CD4-positive, alpha-beta T cell (primary cell): ENCODE measurements around the gene GCN1. TPM values are rescaled to one million over a fixed set of nuclear protein-coding genes. Genes with fewer than 3 reads are reported as not detected.

Experiments
- ATAC-seq: fragments of 200-7000 bp; cut with Tn5 transposase; one replicate; pipeline ENCODE4 v1.10.0; 2022; ENCODE audit warnings: mild to moderate bottlenecking; ENCODE audit not compliant: poor library complexity
- CTCF ChIA-PET: fragments of 350-600 bp; sonication (Branson Sonifier 250); formaldehyde crosslinking; loops from one replicate; lab custom pipeline; 2021; ENCODE audit warnings: antibody characterized with exemption, inconsistent platforms; lab: Charles Lee
- POLR2A ChIA-PET: fragments of 350-600 bp; sonication (Branson Sonifier 250); formaldehyde crosslinking; loops from one replicate; lab custom pipeline; 2021; ENCODE audit warnings: antibody characterized with exemption, inconsistent platforms; lab: Charles Lee
- DNase-seq, 14 experiments: peaks; one replicate each; pipeline ENCODE4 v3.0.0-alpha.2; 2013 to 2020; ENCODE audit warnings: mixed read lengths in 2 of 14
- H3K27ac ChIP-seq, 2 donors: one replicate each; pipeline versions ENCODE4 v1.5.1 to v1.7.0; 2013; ENCODE audit warnings: low read length in 2 of 2, low read depth in 1 of 2, mild to moderate bottlenecking in 1 of 2
- H3K27me3 ChIP-seq, 2 experiments: 1 replicate in 1 of 2; 2 replicates in 1 of 2; pipeline versions ENCODE4 v1.6.1 to v1.7.0; 2013; ENCODE audit warnings: low read length in 2 of 2, control low read depth in 1 of 2, mild to moderate bottlenecking in 1 of 2, moderate library complexity in 1 of 2; ENCODE audit not compliant: insufficient read depth in 2 of 2, control insufficient read depth in 1 of 2
- H3K36me3 ChIP-seq: one replicate; pipeline ENCODE4 v1.6.1; 2013; ENCODE audit warnings: low read length, control low read depth; ENCODE audit not compliant: insufficient read depth
- H3K4me1 ChIP-seq: one replicate; pipeline ENCODE4 v1.6.1; 2013; ENCODE audit warnings: low read length, control low read depth; ENCODE audit not compliant: insufficient read depth
- H3K4me3 ChIP-seq: one replicate; pipeline ENCODE4 v1.5.1; 2013; ENCODE audit warnings: mild to moderate bottlenecking, low read length, moderate library complexity
- H3K9me3 ChIP-seq, 2 experiments: 1 replicate in 1 of 2; 2 replicates in 1 of 2; pipeline versions ENCODE4 v1.6.1 to v1.7.0; 2013; ENCODE audit warnings: low read length in 2 of 2, mild to moderate bottlenecking in 2 of 2, control low read depth in 1 of 2, moderate library complexity in 1 of 2; ENCODE audit not compliant: control insufficient read depth in 1 of 2, insufficient read depth in 1 of 2
- H3K27ac Mint-ChIP-seq: one replicate; pipeline ENCODE4 v1.8.0; 2020; ENCODE audit warnings: mixed read lengths
- H3K27me3 Mint-ChIP-seq: one replicate; pipeline ENCODE4 v1.8.0; 2021; ENCODE audit warnings: mixed read lengths
- H3K36me3 Mint-ChIP-seq: one replicate; pipeline ENCODE4 v1.8.0; 2021; ENCODE audit warnings: low read depth, mixed read lengths
- H3K4me1 Mint-ChIP-seq: one replicate; pipeline ENCODE4 v1.8.0; 2021; ENCODE audit warnings: low read depth, mixed read lengths
- H3K4me3 Mint-ChIP-seq: one replicate; pipeline ENCODE4 v1.8.0; 2020; ENCODE audit warnings: mild to moderate bottlenecking, mixed read lengths
- H3K9me3 Mint-ChIP-seq: one replicate; pipeline ENCODE4 v1.8.0; 2020; ENCODE audit warnings: mixed read lengths
- intact Hi-C, 2 experiments: fragments of 100-400 bp; cut with DNase I in 1 of 2; cut with micrococcal nuclease in 1 of 2; formaldehyde crosslinking; loops; one replicate each; pipeline versions ENCODE4 v1.15.1 to v1.9.0; 2023 to 2025; cut with DNase I, micrococcal nuclease
- total RNA-seq, 174 experiments: library from RNA in 2 of 174; stranded (reverse) in 2 of 174; gene quantifications; one replicate each; pipeline ENCODE4 v1.2.3 and lab custom pipeline; 2021 to 2026
- TF ChIP-seq, protein P1 (sequence below): fragments of 200-600 bp; IDR thresholded peaks from one replicate; pipeline ENCODE4 v1.8.0; 2022; ENCODE audit warnings: antibody characterized with exemption, mild to moderate bottlenecking

GCN1 gene
- total RNA-seq, 2 experiments from 2014 or later = 121 to 128 TPM

DNA sequence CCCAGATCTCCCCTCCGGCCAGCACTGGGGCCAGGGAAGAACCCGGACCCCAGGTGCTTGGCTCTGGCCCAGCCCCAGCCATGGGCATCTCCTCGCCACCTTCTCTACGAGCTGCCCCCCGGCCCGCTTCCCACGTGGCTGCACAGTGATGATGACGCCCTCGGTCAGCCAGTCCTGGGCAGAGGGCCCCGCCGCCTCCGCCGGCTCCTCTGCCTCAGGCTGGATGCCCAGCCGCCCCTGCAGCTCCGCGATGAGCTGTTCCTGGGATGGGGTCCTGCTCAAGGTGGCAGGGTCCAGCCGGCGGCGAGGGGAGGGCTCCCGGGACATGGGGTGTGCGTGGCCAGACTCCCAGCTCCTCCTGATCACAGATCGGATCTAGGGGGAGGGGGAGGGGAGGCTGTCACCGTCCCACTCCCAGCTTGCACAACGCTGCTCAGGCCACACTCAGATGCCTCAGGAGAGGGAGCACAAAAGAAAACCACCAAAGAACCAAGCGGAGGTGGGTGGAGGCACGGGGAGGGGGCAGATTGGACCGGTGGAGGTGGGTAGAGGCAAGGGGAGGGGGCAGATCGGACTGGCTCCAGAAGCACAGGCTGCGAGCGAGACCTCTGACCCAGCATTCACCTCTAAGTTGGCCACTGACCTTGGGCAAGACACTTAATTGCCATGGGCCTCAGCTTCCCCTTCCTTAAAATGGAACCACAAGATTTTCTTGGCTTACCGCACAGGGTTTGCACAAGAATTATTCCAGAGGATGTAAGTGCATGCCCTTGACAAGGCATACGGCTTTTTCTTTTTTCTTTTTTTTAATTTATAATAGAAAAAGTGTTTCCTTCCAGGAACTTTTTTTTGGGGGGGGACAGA lies 22.5 kb upstream of the GCN1 start:
- no peak overlapping the region for H3K27ac ChIP-seq
- H3K36me3 ChIP-seq = peaks cover 95% of the 10 kb centered on the region
- no peaks in the 10 kb centered on the region for H3K27me3 Mint-ChIP-seq
- no peak overlapping the region for H3K4me3 Mint-ChIP-seq
- peaks cover 78% of the 10 kb centered on the region for H3K36me3 Mint-ChIP-seq
- H3K4me1 ChIP-seq = no peaks in the 10 kb centered on the region
- no peaks in the 10 kb centered on the region for H3K9me3 Mint-ChIP-seq
- ATAC-seq (no peak), DNase-seq (no peak)
- no peaks in the 10 kb centered on the region for H3K27me3 ChIP-seq
- H3K9me3 ChIP-seq = no peaks in the 10 kb centered on the region
- POLR2A ChIA-PET = interaction anchor here (0.5 to 2.8 kb wide), 2 partner anchors 14 to 16 kb away, joined by 3 to 10 read pairs; partner anchors contain the start of gene RPLP0
- CTCF ChIA-PET = interaction anchor here (1.0 to 1.5 kb wide), 2 partner anchors 47 to 49 kb away, joined by 3 read pairs; partner anchors contain the start of gene PXN
- no peaks in the 10 kb centered on the region for H3K4me1 Mint-ChIP-seq
- H3K4me3 ChIP-seq = no peak overlapping the region
- H3K27ac Mint-ChIP-seq = no peak overlapping the region
- intact Hi-C loops = no loop called here
- TF ChIP-seq, protein P1, sequence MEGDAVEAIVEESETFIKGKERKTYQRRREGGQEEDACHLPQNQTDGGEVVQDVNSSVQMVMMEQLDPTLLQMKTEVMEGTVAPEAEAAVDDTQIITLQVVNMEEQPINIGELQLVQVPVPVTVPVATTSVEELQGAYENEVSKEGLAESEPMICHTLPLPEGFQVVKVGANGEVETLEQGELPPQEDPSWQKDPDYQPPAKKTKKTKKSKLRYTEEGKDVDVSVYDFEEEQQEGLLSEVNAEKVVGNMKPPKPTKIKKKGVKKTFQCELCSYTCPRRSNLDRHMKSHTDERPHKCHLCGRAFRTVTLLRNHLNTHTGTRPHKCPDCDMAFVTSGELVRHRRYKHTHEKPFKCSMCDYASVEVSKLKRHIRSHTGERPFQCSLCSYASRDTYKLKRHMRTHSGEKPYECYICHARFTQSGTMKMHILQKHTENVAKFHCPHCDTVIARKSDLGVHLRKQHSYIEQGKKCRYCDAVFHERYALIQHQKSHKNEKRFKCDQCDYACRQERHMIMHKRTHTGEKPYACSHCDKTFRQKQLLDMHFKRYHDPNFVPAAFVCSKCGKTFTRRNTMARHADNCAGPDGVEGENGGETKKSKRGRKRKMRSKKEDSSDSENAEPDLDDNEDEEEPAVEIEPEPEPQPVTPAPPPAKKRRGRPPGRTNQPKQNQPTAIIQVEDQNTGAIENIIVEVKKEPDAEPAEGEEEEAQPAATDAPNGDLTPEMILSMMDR = no peak

DNA sequence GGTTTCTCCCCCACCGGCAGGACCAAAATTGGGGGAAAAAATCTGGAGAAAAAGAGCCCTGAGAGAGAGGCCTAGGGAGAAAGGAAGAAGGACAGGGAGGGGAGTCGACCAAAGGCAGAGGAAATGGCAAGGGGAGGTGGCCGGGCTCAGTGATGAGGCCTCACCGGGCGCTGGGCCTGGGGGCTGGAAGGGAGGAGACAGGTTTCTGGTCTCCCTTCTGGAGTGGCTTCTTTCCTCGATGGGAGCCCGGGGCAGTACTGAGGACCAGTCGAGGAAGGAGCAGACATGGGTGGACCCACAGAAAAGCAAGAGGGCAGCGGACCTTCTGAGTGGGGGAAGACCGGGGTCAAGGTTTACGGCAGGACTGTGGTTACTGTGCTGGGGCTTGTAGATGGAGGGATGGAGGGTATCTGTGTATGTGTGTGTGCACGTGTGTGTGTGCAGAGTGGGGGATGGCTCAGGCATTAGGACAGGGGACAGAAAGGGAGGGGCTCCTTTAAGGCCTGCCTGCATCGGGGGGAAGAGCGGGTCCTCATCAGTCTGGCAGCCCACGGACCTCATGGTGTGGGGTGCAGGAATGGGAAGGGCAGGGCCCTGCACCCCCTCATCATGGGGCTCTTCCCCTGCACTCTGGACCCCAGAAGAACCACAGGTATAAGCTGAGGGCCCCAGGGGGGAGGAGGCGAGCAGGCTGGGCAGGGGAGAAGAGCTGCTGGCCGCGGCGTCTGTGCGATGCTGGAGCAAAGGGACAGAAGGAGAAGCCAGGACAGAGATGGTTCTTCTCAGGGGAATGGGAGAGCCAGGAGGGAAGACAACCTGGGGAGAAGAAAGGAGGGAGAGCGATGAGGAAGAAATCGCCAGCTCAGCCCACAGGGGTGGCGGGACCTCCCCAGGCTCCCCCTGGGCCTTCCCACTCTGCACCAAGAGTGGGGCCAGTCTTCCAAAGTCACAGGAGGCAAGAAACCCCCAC lies 21.5 kb upstream of the GCN1 start:
- ChIA-PET POLR2A (interaction anchor here (0.5 to 2.8 kb wide), 2 partner anchors 13 to 15 kb away, joined by 3 to 10 read pairs; partner anchors contain the start of gene RPLP0), CTCF (no interaction called here)
- H3K36me3 Mint-ChIP-seq = peaks cover 78% of the 10 kb centered on the region
- H3K4me1 ChIP-seq = no peaks in the 10 kb centered on the region
- no peaks in the 10 kb centered on the region for H3K9me3 ChIP-seq
- peaks cover 95% of the 10 kb centered on the region for H3K36me3 ChIP-seq
- H3K4me3 ChIP-seq = no peak overlapping the region
- H3K27me3 ChIP-seq = no peaks in the 10 kb centered on the region
- H3K27me3 Mint-ChIP-seq = no peaks in the 10 kb centered on the region
- H3K4me3 Mint-ChIP-seq = no peak overlapping the region
- TF ChIP-seq, protein P1 = no peak
- H3K9me3 Mint-ChIP-seq = no peaks in the 10 kb centered on the region
- intact Hi-C loops = no loop called here
- H3K27ac Mint-ChIP-seq = peak overlapping the region; percentile 33
- no peaks in the 10 kb centered on the region for H3K4me1 Mint-ChIP-seq
- ATAC-seq = no peak
- DNase-seq = no peak
- no peak overlapping the region for H3K27ac ChIP-seq

DNA sequence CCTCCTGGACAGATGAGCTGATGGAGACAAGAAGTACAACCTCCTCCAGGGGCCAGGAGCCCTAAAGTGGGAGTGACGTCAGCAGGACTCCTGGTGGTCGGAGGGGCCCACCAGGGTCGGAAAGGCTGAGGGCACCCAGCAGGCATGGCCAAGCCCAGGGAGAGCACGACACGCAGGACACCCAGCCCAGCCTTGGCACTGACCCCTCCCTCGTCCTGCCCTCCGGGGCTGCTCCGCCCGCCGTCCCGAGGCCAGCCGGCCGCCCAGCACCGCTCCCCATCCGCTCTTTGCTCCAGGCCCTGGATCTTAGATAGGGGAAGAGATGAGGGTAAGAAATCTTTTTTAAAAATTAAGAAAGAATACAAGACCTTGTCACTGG lies 20.8 kb upstream of the GCN1 start:
- H3K4me1 Mint-ChIP-seq = no peaks in the 10 kb centered on the region
- DNase-seq = peak in 1 of 14 experiments; percentile 26
- H3K4me1 ChIP-seq = no peaks in the 10 kb centered on the region
- TF ChIP-seq, protein P1 = no peak
- ChIA-PET CTCF (no interaction called here), POLR2A (no interaction called here)
- intact Hi-C loops = no loop called here
- ATAC-seq = no peak
- no peaks in the 10 kb centered on the region for H3K9me3 ChIP-seq
- H3K4me3 ChIP-seq = no peak overlapping the region
- no peak overlapping the region for H3K4me3 Mint-ChIP-seq
- no peaks in the 10 kb centered on the region for H3K27me3 ChIP-seq
- H3K27me3 Mint-ChIP-seq = no peaks in the 10 kb centered on the region
- no peak overlapping the region for H3K27ac ChIP-seq
- H3K36me3 Mint-ChIP-seq = peaks cover 77% of the 10 kb centered on the region
- H3K36me3 ChIP-seq = peaks cover 95% of the 10 kb centered on the region
- H3K27ac Mint-ChIP-seq = no peak overlapping the region
- no peaks in the 10 kb centered on the region for H3K9me3 Mint-ChIP-seq
